K562 (cell line): ENCODE data around the gene SPOCK2. TPM values are rescaled to one million over a fixed set of nuclear protein-coding genes. Genes with fewer than 3 reads are reported as not detected.

Experiments
- ATAC-seq: fragments of 200-7000 bp; cut with Tn5 transposase; 3 replicates; pipeline ENCODE4 v1.9.1; 2020; ENCODE audit warnings: moderate library complexity
- BruUV-seq: library from RNA; stranded (reverse); fragments of 400-500 nt; replicated peaks from 2 replicates; lab custom pipeline; 2021; lab: Mats Ljungman, UMichigan
- CTCF ChIA-PET: fragments of 300-600 bp; formaldehyde crosslinking; extraction: SDS; loops from one replicate; lab custom pipeline; 2021; ENCODE audit warnings: low intra/inter-chr PET ratio; lab: Yijun Ruan, JAX
- POLR2A ChIA-PET: fragments of 300-600, 350-650 bp; sonication (Branson Sonifier 250); formaldehyde crosslinking; extraction: SDS; loops from one replicate; lab custom pipeline; 2021; ENCODE audit warnings: antibody characterized with exemption, inconsistent platforms; lab: Yijun Ruan, JAX
- DNase-seq, 4 experiments: peaks; one replicate each; pipeline versions ENCODE4 v3.0.0 to v3.0.0-alpha.2; 2011 to 2018; ENCODE audit warnings: low spot score in 3 of 4, mixed read lengths in 3 of 4; ENCODE audit errors: extremely low read depth in 1 of 4
- FAIRE-seq: peaks from 2 replicates; lab custom pipeline; 2011; peaks lifted over from hg19 to GRCh38; lab: Jason Lieb, UNC
- H2AFZ ChIP-seq: 2 replicates; pipeline ENCODE4 v1.6.0; 2011; ENCODE audit warnings: low read depth, low read length, control low read depth, inconsistent platforms
- H3K27ac ChIP-seq: fragments of 200-600 bp; 3 replicates; pipeline ENCODE4 v1.8.0; 2011; ENCODE audit warnings: low read depth, mild to moderate bottlenecking, control low read depth, inconsistent platforms, low read length, moderate library complexity, mixed read lengths; ENCODE audit errors: extremely low read depth
- H3K27me3 ChIP-seq, 2 experiments: fragments of 300-600 bp in 1 of 2; 2 replicates in 1 of 2; 3 replicates in 1 of 2; pipeline versions ENCODE4 v1.6.0 to v1.8.0; 2011; ENCODE audit warnings: inconsistent platforms in 2 of 2, low read length in 2 of 2, mild to moderate bottlenecking in 1 of 2, mixed read lengths in 1 of 2, moderate library complexity in 1 of 2; ENCODE audit not compliant: control insufficient read depth in 2 of 2, insufficient read depth in 2 of 2
- H3K36me3 ChIP-seq: fragments of 300-600 bp; 3 replicates; pipeline ENCODE4 v1.8.0; 2011; ENCODE audit warnings: mild to moderate bottlenecking, low read length, inconsistent platforms; ENCODE audit not compliant: control insufficient read depth, insufficient read depth
- H3K4me1 ChIP-seq, 2 experiments: fragments of 200-600 bp in 1 of 2; replicated peaks in 1 of 2; 2 replicates in 1 of 2; 3 replicates in 1 of 2; pipeline versions ENCODE4 v1.5.1 to v1.8.0; 2011; ENCODE audit warnings: inconsistent platforms in 2 of 2, low read length in 2 of 2, mild to moderate bottlenecking in 1 of 2, mixed read lengths in 1 of 2, moderate library complexity in 1 of 2; ENCODE audit not compliant: control insufficient read depth in 2 of 2, insufficient read depth in 2 of 2
- H3K4me2 ChIP-seq: 2 replicates; pipeline ENCODE4 v1.6.1; 2011; ENCODE audit warnings: low read length, control low read depth, inconsistent platforms, mixed read lengths; ENCODE audit not compliant: insufficient read depth
- H3K4me3 ChIP-seq: fragments of 200-600 bp; sonication (generic), shearing (Covaris generic); 2 replicates; pipeline ENCODE4 v1.5.1; 2016; ENCODE audit warnings: control low read depth, inconsistent platforms
- H3K79me2 ChIP-seq: fragments of 200-600 bp; 3 replicates; pipeline ENCODE4 v1.8.0; 2011; ENCODE audit warnings: low read length, inconsistent platforms; ENCODE audit not compliant: control insufficient read depth, insufficient read depth
- H3K9ac ChIP-seq, 2 experiments: 2 replicates each; pipeline versions ENCODE4 v1.6.0 to v1.6.1; 2011; ENCODE audit warnings: low read depth in 2 of 2, low read length in 2 of 2, control low read depth in 1 of 2, inconsistent platforms in 1 of 2, mild to moderate bottlenecking in 1 of 2, mixed read lengths in 1 of 2; ENCODE audit not compliant: insufficient read depth in 1 of 2
- H3K9me1 ChIP-seq: one replicate; pipeline ENCODE4 v1.6.0; 2011; ENCODE audit warnings: inconsistent platforms, mild to moderate bottlenecking, low read length, moderate library complexity; ENCODE audit not compliant: control insufficient read depth, insufficient read depth
- H3K9me3 ChIP-seq: replicated peaks from 2 replicates; pipeline ENCODE4 v1.5.1; 2011; ENCODE audit warnings: low read depth, low read length, inconsistent platforms; ENCODE audit not compliant: control insufficient read depth, insufficient read depth
- H4K20me1 ChIP-seq: replicated peaks from 2 replicates; pipeline ENCODE4 v1.6.1; 2011; ENCODE audit warnings: low read length, inconsistent platforms, mixed read lengths; ENCODE audit not compliant: control insufficient read depth, insufficient read depth
- ARHGAP35 ChIP-seq: fragments of 450-650 bp; IDR thresholded peaks from 2 replicates; pipeline ENCODE4 v1.6.1; 2018; ENCODE audit not compliant: partially characterized antibody
- HEY1 ChIP-seq: fragments of 250-450 bp; sonication (Bioruptor Pico); IDR thresholded peaks from 2 replicates; pipeline ENCODE4 v1.5.0; 2020; ENCODE audit warnings: mild to moderate bottlenecking, moderate library complexity, borderline replicate concordance
- MAZ ChIP-seq, 2 experiments: fragments of 450-650 bp in 1 of 2; sonication (generic) in 1 of 2; formaldehyde crosslinking; IDR thresholded peaks in 1 of 2; conservative IDR thresholded peaks in 1 of 2; 2 replicates each; pipeline versions ENCODE4 v1.4.0 to v1.5.0; 2020; ENCODE audit warnings: mild to moderate bottlenecking in 1 of 2, missing genetic modification reagents in 1 of 2
- RHOXF2B ChIP-seq: fragments of 250-450 bp; sonication (Bioruptor Pico); conservative IDR thresholded peaks from 2 replicates; pipeline ENCODE4 v1.5.1; 2021
- STAG1 ChIP-seq: sonication (generic); formaldehyde crosslinking; IDR thresholded peaks from 2 replicates; pipeline ENCODE4 v1.5.0; 2020; ENCODE audit warnings: missing genetic modification reagents, borderline replicate concordance
- ZNF316 ChIP-seq: fragments of 450-650 bp; IDR thresholded peaks from 2 replicates; pipeline ENCODE4 v1.6.1; 2016
- ZNF695 ChIP-seq: fragments of 450-650 bp; formaldehyde crosslinking; IDR thresholded peaks from 2 replicates; pipeline ENCODE4 v1.4.0; 2020; ENCODE audit warnings: mild to moderate bottlenecking, moderate library complexity
- WGBS: fragments of 100-300 bp; shearing (Covaris generic); methylation state at CpG from one replicate; pipeline ENCODE4 v1.1.6; 2016; ENCODE audit warnings: low coverage, mixed read lengths; ENCODE audit not compliant: insufficient coverage; ENCODE audit errors: missing lambda C conversion rate; 5-methylcytosine and 5-hydroxymethylcytosine counted together
- in situ Hi-C: fragments of 300-500 bp; cut with MboI; formaldehyde crosslinking; loops from 4 replicates; pipeline ENCODE4 v1.15.0; 2018; ENCODE audit warnings: inconsistent platforms, mixed read lengths
- intact Hi-C: fragments of 100-400 bp; cut with micrococcal nuclease; formaldehyde crosslinking; loops from 2 replicates; pipeline ENCODE4 v1.14.2; 2022
- polyA plus RNA-seq, 8 experiments: library from polyadenylated mRNA; depleted of rRNA in 4 of 8; stranded (reverse) in 5 of 8; unstranded in 3 of 8; fragments of >200 nt; fragmentation: Nextera tagmentation in 2 of 8; fragmentation: Illumina TruSeq in 1 of 8; extraction: Ambion mirVana in 2 of 8; extraction: Trizol in 1 of 8; gene quantifications; 2 replicates each; pipeline versions ENCODE4 v1.2.1 to v1.2.3, GENCODE V29; 2011 to 2014; ENCODE audit warnings: inconsistent platforms in 1 of 8, missing spikeins in 1 of 8
- total RNA-seq, 7 experiments: library from RNA; depleted of rRNA in 6 of 7; stranded (reverse); fragments of >200 nt in 6 of 7; fragmentation: Illumina TruSeq in 2 of 7; extraction: Trizol in 2 of 7; gene quantifications; 2 replicates each; pipeline versions ENCODE4 v1.2.1 to v1.2.3, GENCODE V29; 2011 to 2021; ENCODE audit warnings: low replicate concordance in 1 of 7

Gene SPOCK2
- total and polyA plus RNA-seq, 9 of the 15 experiments (the other 6 are each of a cell fraction or from before 2014, with no cell fraction given): 0.04 to 0.86 (median 0.11) TPM; not detected in 2

- ChIA-PET POLR2A (no interaction called here), CTCF (no interaction called here)
- no peak overlapping the region for H3K9ac ChIP-seq
- DNase-seq (no peak), ATAC-seq (no peak), FAIRE-seq (peak; percentile 6)
- WGBS: 4% methylated on average over 7 of the region's 7 CpGs
- no peaks in the 10 kb centered on the region for H3K79me2 ChIP-seq
- H3K27me3 ChIP-seq: peaks cover 47 to 65% of the 10 kb centered on the region in 2 experiments
- in situ Hi-C loops (no loop called here), intact Hi-C loops (no loop called here)
- H3K36me3 ChIP-seq: no peaks in the 10 kb centered on the region
- no peaks in the 10 kb centered on the region for H3K9me3 ChIP-seq
- no TSS peak for BruUV-seq
- H4K20me1 ChIP-seq: 0 out of 2 replicates have a peak, but pooled peaks cover 5% of the 10 kb centered on the region
- H3K27ac ChIP-seq: no peak overlapping the region
- H3K4me3 ChIP-seq: no peak overlapping the region
- H3K4me1 ChIP-seq: peaks cover 0 to 8% of the 10 kb centered on the region in 2 experiments; a peak in 1 of 5 replicates
- no peak for TF ChIP-seq RHOXF2B (CRISPR knock-in tag)
- TF ChIP-seq STAG1 (CRISPR knock-in tag): no peak
- no peak for TF ChIP-seq MAZ (CRISPR knock-in tag; conservative IDR thresholded peaks at IDR 0.05 in 1 of 2, IDR thresholded peaks at IDR 0.05 in 1 of 2)
- TF ChIP-seq ZNF695: no peak
- TF ChIP-seq HEY1: no peak
- TF ChIP-seq ZNF316: no peak
- no peak for TF ChIP-seq ARHGAP35
- H3K9me1 ChIP-seq: no peaks in the 10 kb centered on the region
- H2AFZ ChIP-seq: no peak overlapping the region
- H3K4me2 ChIP-seq: no peak overlapping the region
Measured at GRCh38 chr10:72012796-72013195, 75.6 kb downstream of the SPOCK2 start.
